Measurements from ENCODE around the gene SFI1.

Gene SFI1

DNA sequence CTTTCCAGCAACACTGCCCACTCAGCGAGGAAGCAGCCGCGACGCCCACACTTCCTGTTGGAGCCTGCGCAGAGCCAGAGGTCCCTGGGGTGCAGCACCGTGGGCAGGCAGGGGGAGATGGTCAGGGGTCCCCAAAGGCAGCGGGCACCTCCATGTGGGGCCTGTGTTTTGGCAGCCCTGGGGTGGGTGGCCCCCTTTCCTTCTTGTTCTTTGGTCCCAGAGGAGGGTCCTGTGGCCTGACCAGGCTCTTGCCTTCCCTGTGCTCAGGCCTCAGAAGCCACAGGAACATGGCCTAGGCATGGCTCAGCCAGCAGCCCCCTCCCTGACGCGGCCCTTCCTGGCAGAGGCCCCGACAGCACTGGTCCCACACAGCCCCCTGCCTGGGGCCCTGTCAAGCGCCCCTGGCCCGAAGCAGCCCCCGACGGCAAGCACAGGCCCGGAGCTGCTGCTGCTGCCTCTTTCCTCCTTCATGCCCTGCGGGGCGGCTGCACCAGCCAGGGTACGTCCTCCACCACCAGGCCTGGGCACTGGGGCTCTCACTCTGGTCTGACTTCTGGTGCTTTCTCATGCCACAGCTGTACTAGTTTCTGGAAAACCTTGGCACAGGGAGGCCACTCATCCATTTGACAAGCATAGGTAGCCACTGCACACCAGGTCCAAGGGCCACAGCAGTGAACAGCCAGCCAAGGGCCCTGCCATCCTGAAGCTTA, 118.6 kb downstream of the SFI1 start:
- H3K4me3 ChIP-seq (ENCODE audit: low read depth, low read length) = no peak overlapping the region

DNA sequence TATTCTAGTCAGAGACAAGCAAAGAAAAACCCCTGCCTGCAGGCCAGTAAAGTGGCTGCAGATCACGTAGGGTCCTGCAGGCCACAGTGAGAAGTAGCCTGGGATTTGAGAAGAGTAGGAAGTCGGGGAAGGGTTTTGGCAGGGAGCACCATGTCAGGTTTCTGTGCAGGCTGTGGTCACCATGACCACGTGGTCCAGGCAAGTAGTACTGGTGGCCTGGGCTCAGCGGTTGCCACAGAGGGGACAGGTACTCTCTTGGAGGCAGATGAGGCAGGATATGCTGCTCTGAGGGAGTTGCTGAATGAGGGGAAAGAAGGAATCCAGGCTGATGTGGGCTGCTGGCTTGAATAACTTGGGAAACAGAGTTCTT, 119.1 kb downstream of the SFI1 start:
- no peak overlapping the region for H3K4me3 ChIP-seq (ENCODE audit: low read depth, low read length)

DNA sequence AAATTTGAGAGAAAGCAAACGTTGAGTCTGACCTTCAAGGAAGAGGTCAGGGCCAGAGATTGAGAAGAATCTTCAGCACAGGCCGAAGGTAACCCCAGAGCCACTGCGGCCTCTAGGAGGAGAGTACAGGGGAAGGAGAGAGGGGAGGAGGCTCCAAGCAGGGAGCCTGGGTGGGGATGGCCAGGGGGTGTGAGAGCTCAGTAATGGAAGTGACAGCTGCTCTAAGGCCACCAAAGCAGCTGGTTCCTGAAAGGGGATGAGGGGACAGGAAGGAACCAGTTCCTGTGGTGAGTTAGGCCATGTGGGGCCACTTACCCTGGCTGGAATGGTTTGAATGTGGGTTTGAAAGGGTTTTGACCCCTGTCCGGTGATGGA, 119.6 kb downstream of the SFI1 start:
- no peak overlapping the region for H3K4me3 ChIP-seq (ENCODE audit: low read depth, low read length)

DNA sequence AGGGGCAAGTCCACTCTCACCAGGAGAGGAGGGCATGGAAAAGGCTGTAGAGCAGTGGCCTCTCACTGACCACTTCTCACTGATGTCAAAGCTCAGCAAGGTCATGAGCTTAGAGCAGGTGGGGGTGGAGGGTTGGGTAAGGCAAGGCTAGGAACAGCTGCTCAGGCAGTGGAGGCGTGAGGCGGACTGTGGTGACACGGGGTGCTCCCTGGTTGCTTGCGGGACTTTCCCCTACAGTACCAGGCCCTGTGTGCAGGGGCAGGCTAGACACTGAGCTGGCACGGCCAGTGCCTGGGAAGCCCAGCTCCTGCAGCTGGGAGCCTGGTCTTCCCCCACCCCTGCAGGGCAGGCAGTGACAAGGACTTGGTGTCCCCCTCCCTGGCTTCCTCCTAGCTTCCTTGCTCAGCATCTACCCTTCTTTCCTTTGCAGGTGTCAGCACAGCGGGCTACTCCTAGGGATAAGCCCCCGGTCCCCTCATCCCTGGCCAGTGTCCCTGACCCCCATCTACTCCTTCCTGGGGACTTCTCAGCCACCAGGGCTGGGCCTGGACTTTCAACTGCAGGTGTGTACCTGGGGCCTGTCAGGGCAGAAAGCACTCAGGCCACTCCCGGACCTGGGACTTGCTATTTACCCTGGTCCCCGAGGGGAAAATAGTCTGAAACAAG, 120.1 kb downstream of the SFI1 start:
- H3K4me3 ChIP-seq (ENCODE audit: low read depth, low read length) = no peak overlapping the region

DNA sequence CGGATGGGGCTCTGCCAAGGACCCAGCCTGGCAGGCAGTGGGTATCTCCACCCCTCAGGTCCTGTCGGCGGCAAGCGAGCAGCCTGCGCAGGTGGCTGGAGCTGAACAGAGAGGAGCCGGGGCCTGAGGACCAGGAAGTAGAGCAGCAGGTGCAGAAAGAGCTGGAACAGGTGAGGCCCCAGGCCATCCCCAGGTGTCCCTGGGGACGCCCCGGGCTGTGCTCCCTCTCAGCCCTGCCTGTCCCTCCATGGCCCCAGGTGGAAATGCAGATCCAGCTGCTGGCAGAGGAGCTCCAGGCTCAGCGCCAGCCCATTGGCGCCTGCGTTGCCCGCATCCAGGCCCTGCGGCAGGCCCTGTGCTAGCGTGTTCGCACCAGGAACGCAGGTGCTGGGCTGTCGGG, 121.7 kb downstream of the SFI1 start:
- H3K4me3 ChIP-seq (ENCODE audit: low read depth, low read length) = no peak overlapping the region

DNA sequence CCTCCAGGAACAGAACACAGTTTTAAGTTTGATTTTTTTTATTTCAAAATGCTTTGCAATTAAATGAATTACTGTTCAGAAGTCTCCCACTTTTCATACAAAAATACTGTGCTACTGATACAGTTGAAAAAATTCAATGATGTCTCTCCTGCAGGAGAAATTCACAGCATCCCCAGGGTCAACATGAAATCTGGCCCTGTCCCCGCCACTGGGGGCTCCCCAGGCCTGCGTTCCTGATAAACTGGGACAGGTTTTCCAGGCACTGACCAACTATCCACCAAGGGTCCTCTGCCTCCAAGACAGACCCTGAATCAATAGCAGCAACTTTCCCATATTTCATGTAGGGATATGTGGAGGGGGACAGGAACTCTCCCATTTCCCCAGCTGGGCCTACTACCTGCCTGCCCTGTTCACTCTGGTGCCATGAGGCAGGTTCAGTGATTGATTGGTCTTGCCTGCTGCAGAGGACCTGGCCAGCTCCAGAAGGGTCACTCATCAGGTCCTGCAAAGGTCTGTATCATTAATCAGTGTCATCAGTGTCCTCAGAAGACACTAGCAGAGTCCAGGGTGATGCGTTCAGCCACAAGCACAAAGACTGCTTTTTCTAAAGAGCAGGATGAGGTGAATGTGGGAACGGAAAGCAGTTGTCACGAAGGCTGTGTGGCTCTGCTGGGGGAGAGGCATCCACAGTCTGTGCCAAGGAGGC, 122.3 kb downstream of the SFI1 start:
- no peak overlapping the region for H3K4me3 ChIP-seq (ENCODE audit: low read depth, low read length)

DNA sequence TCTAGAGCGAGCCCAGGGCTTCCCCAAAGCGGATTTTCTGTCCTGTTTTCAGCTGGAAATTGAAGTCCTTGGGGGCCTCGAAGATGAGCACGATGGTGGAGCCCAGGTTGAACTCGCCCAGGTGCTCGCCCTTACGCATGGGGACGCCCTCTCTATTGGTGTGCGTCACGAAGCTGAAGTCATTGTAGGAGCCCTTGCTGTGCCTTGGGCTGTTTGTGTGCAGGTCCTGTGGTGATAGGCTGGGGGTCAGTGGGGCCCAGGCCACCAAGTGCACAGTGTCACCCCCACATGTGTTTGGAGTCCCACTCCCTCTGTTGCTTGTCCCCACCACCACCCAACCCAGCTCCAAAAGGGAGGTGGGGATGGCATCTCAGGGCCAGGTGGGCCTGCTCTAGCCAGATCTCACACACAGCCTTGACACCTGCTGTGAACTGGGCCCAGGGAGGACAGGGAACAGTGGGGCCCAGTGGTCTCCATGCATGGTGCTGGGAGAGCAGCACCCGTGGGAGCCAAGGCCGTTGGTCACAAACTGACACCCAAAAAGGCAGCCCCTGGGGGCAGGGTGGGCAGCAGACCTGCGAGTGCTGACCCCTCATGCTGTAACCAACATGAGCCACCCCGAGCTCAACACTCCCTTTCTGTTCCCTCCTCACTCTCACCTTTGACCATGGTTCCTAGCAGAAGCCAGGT, 123.4 kb downstream of the SFI1 start:
- no peak overlapping the region for H3K4me3 ChIP-seq (ENCODE audit: low read depth, low read length)

DNA sequence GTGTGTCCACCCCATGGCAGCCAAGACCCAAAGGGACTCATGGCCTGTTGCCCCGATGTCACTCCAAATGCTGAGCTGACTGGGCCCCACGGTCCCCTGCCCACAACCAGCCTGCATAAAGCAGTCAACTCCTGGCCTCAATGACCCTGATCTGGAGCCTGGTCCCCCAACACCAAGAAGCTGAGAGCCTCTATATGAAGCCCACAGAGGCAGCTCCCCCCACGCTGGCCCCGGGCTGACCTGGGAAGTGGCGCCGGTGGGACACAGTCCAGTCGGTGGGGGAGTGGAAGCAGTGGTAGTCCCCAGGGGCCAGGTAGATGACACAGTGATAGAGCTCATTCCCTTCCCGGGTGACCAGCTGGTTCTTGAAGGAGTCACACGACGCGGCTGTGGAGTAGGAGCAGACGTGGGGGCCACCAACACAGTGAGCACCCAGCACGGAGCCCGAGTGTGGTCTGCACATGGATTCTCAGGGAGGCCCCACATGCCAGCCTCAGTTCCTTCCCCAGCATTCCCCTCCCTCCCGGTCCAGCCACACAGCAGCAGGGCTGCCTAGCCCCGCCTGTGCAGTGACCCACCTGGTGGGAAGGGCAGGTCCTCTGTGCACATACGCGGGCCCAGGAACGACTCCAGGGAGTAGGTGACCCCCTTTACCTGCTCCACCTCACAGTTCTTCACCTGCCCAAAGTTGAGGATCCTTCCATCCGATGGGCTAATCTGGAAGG, 124.6 kb downstream of the SFI1 start:
- no peak overlapping the region for H3K4me3 ChIP-seq (ENCODE audit: low read depth, low read length)

DNA sequence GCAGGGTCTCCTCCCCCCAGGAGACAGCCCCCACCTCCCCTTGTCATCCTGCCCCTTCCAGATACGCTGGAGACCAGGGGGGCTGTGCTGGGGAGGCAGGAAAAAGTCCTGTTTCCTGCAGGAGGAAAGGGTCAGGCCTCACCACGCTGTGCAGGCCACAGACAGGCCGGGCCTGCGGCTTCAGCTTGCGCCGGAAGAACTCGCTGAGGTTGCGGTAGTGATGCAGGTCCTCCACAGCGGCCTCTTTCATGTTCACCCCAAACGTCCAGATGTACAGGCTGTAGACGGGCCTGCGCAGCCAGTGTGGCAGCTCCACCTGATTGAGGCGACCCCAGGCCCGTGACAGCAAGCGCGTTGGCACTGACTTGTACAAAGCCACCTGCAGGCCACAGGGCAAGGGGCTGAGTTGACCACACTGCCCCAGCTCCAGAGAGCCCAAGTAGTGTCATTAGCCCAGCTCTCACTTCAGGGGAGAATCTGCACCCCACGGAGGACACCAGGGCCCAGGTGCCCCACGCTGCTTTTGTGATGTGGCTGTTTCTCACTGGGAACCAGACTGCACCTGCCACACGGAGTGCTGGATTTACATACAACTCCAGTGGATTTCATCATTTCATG, 125.3 kb downstream of the SFI1 start:
- no peak overlapping the region for H3K4me3 ChIP-seq (ENCODE audit: low read depth, low read length)

DNA sequence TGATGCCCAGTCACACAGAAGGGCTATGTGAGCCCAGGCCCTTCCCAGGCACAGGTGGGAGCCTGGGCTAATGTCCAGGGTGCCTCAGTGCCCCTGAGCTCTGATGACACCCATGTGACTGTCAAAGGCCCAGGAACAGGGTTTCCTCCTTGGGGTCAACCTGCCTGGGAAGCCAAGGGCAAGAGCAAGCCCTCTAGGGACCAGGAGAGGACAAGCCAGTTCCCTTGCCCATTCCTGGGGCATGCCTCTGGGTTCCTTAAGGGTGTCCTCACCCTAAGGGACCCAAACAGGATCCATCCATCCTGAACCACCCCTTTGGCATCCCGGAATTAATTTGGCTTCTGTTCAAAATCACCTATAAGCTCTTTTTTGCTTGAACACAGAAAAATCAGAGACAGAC, 126.6 kb downstream of the SFI1 start:
- no peak overlapping the region for H3K4me3 ChIP-seq (ENCODE audit: low read depth, low read length)

DNA sequence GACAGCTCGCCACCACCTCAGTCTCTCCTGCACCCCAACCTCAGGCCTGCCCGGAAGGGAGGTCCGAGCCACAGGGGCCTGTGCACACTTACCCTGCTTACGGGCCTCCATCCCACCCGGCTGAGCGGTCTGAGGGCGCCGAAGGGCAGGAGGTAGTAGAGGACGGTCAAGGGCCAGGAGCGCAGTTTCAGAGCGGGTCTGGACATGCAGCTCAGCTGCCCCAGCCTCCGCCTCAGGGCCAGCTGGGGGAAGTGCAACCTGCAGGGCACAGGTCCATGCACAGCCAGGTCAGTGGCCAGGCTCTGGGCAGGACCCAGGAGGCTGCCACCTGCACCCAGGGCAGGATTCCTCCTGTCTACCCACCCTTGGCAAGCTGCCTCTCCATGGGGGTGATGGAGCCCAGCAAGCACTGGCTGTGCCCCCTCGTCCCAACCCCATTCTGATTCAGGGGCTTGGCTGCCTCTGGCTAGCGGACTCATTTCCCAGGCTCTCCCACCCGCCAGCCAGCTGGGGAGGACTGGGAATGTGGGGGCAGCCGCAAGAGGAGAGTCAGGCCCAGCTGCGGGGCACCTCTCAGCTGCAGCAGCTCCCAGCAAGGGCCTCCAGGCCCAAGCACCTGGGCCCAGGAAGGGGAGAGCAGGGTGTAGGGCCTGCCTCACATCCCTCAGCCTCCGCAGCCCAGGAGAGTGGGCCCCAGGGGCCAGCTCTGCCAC, 127.4 kb downstream of the SFI1 start:
- H3K4me3 ChIP-seq (ENCODE audit: low read depth, low read length) = no peak overlapping the region

DNA sequence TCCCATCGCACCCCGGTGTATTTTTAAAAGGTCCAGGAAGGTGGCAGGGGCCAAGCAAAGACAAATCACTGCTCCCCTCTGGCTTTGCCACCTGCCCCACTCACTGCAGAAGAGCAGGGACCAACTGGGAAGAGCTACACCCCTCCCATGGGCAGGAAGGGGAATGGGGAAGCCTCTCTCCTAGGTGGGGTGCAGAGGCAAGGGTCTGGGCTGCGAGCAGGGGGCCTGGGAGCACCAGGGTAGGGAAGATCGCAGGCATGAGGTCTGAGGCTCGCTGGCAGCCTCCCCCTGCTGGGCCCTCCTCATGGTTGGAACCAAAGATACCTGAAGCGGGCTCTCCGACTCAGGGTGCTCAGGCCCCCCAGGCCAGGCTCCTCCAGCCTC, 128.9 kb downstream of the SFI1 start:
- no peak overlapping the region for H3K4me3 ChIP-seq (ENCODE audit: low read depth, low read length)

DNA sequence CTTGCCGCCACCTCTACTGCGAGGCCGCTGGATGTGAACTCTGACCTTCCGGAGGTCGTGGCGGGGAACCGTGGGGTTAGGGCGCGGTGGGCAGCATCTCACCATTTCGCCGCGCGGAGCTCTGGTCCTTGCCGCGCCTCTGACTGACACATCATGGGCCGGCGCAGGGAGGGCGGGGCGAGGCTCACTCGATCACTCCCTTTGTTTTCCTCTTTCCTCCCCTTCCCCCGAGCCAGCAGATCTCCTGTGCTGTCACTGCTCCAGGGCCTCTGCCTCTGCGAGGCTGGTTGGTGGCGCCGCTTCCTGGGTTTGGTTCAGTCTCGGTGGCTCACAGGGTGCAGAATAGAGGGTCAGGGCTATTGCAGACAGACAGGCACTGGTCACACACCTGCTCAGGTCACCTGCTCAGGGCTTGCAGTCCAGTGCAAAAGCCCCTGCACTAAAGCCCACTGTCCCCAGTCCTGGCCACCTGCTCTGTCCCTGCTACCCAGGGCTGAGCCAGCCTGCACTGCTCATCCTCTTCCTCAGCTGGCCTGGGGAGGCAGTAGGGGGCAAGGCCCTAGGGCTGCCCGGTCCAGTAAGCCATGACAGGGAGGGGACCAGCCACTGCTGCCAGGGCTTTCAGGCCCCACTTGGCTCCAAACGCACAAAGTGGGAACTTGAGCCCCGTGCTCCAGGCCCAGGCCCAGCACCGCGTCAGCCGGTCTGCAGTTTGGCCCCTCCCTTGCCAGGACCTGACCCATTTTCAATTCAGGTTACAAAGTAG, 129.5 kb downstream of the SFI1 start:
- no peak overlapping the region for H3K4me3 ChIP-seq (ENCODE audit: low read depth, low read length)

DNA sequence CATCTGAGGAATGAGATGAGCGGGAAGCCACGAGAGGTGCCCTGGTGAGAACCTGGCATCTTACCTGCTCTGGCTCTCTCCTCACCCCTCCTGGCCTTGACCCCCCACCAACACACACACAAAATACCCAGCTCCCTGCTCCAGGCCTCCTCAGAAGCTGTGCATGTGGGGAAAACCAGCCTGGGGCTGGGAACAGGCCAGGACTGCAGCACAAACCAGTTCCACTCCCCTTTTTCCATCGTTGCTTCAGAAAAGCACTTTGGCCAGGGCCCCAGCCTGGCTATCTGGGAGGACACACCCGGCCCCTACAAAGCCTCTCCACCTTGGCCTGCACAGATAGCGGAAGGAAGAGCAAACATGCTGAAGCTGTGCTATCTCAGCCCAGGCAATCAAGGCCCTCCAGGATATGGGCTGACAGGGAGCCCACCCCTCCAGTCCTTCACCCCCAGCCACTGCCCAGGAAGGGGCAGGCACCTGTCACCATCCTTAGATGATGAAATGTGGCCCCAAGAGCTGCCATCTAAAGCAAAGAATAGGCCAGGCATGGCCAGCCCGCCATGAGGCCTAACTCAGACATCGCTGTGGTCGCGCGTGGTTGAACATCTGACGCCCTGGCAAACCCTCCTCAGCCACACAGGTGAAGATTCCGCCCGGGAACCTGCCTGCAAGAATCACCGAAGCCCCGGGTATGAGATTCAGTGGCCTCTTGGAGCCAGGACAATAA, 130.3 kb downstream of the SFI1 start:
- H3K4me3 ChIP-seq (ENCODE audit: low read depth, low read length) = no peak overlapping the region

DNA sequence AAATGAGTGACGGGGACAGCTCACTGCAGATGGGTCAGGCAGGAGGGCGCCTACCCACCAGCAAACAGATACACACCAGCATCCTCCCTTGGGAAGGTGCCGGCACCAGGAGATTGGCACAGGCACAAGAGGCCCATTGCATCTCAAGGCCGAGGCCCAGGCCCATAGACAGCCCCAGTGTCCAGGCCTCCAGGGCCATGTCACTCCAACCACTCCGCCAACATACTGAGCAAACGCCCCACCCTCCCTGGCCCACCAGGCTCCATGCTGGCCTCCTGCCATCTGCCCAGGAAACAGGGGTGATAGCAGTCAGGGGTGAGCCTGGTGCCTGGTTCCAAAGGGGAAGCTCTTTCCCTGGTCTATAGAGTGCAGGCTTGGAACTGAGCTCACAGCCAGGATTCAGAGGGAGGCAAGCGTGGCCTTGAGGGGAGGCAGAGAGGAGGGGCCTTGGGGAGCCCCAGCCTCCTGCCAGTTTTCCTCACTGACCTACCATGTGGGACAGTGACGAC, 130.9 kb downstream of the SFI1 start:
- no peak overlapping the region for H3K4me3 ChIP-seq (ENCODE audit: low read depth, low read length)

DNA sequence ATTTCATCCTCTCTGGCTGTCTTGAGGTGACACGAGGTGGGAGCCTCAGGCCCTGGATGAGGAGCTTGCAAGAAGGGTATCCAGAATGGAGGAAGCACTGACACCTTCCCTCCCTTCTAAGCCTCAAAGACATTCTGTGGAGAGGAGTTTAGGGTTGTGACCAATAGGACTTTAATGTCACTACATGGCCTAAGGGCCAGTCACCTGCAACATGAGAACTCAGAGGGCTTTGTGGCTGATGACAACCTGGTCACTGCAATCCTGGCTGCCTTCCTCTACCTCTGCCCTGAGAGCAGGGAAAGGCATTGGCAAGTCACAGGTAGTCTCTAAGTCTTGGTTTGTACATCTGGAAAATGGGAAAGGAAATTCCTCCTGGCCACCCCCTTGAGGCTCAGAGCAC, 132.0 kb downstream of the SFI1 start:
- no peak overlapping the region for H3K4me3 ChIP-seq (ENCODE audit: low read depth, low read length)

DNA sequence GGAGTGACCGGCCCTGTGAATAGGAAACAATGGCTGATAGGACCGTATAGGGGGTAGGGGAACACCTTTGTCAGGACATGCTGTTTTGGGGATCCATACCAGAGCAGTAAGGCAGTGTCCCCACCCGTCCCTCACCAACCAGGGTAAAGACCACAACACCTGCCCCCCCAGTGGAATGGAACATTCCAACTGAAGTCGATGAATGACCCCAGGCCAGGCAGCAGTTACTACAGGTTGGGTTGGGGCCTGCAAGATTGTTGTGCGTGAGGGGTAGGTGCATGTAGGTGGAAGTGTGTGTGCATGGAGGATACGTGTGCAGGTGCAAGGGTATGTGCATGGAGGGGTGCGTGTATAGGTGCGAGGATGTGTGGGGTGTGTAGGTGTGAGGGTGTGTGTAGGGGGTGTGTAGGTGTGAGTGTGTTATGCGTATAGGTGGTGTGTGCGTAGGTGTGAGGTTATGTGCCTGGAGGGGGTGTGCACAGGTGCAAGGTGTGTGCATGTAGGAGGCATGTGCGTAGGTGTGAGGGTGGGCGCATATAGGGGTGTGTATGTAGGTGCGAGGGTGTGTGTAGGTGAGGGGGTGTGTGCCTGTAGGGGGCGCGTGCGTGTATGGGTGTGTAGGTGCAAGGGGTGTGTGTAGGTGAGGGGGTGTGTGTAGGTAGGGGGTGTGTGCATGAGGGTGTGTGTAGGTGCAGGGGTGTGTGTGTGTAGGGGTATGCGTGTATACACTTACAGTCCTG, 132.8 kb downstream of the SFI1 start:
- H3K4me3 ChIP-seq (ENCODE audit: low read depth, low read length) = no peak overlapping the region

DNA sequence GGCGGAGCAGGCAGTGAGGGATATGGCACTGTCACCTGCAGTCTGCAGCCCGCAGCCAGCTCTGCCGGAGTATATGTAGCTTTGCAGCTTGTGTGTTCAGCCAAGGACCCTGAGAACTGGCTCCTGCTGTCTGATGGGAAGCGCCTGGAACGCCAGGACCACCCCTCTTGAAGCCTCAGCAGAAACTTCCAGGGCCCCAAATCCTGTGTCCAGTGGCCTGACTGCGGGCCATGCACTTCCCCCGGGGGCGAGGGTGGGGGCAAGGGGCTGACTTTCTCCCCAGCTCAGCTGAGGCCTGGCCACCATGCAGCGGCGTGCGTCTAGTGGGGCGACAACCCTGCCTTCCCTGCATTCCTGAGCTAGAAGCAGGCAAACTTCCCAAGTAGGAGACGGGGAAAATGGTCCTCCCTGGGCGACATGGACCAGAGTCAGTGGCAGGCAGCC, 133.4 kb downstream of the SFI1 start:
- H3K4me3 ChIP-seq (ENCODE audit: low read depth, low read length) = peak overlapping the region; percentile 72
